ENCODE results near the gene ATP2C2.

ATP2C2 gene

DNA sequence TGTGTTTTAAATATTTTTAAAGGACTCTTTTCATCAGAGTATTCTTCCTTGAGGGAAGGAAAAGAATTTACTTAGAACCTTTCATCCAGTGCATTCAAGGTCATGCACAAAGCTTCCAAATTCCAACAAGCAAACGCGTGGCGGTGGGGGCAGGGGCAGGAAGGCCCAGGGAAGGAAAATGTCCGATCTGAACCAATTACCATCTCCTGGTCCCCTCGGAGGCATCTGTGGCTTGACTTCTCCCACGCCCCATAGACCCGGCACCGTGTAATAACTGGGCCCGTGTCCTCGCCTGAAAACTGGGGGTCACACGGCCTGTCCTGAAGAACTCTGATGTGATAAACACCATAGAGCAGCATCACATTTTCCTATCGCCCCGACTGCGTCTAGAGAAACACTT lies 117.8 kb downstream of the ATP2C2 start:
- no peak overlapping the region for H3K27ac ChIP-seq
- TF ChIP-seq, protein P1, sequence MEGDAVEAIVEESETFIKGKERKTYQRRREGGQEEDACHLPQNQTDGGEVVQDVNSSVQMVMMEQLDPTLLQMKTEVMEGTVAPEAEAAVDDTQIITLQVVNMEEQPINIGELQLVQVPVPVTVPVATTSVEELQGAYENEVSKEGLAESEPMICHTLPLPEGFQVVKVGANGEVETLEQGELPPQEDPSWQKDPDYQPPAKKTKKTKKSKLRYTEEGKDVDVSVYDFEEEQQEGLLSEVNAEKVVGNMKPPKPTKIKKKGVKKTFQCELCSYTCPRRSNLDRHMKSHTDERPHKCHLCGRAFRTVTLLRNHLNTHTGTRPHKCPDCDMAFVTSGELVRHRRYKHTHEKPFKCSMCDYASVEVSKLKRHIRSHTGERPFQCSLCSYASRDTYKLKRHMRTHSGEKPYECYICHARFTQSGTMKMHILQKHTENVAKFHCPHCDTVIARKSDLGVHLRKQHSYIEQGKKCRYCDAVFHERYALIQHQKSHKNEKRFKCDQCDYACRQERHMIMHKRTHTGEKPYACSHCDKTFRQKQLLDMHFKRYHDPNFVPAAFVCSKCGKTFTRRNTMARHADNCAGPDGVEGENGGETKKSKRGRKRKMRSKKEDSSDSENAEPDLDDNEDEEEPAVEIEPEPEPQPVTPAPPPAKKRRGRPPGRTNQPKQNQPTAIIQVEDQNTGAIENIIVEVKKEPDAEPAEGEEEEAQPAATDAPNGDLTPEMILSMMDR (conservative IDR thresholded peaks at IDR 0.05) = no peak
- no peak for TF ChIP-seq ZFX (IDR thresholded peaks at IDR 0.05)

GRCh38 chr16:84486551-84487235 lies 118.4 kb downstream of the ATP2C2 start:
- TF ChIP-seq ZFX (IDR thresholded peaks at IDR 0.05) = no peak
- TF ChIP-seq, protein P1 (conservative IDR thresholded peaks at IDR 0.05) = no peak
- H3K27ac ChIP-seq = no peak overlapping the region

- H3K27ac ChIP-seq = no peak overlapping the region
- TF ChIP-seq ZFX (IDR thresholded peaks at IDR 0.05) = no peak
These were observed 119.0 kb downstream of the ATP2C2 start for GRCh38 chr16:84487358-84487757.

DNA sequence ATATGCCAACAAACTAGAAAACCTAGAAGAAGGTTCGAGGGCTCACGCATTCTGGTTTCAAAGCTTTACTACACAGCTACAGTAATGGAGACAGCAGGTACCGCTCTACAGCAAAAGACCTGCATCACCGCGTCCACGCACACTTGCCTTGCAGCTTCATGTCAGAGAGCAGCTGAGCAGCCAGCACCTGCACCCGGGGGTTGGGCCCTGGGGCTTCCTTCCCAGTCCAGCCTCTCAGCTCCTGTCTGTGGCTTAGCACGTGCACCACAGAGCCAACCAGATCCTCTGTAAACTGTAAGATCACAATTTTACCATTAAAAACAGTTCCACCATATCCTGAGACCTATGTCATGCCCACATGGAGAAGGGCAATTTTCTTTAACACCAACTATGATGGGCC lies 120.8 kb downstream of the ATP2C2 start:
- TF ChIP-seq, protein P1 (conservative IDR thresholded peaks at IDR 0.05) = no peak
- TF ChIP-seq ZFX (IDR thresholded peaks at IDR 0.05) = no peak
- H3K27ac ChIP-seq = no peak overlapping the region

GRCh38 chr16:84495506-84495905 lies 127.2 kb downstream of the ATP2C2 start:
- H3K27ac ChIP-seq = no peak overlapping the region
- TF ChIP-seq ZFX (IDR thresholded peaks at IDR 0.05) = no peak
- TF ChIP-seq, protein P1 (conservative IDR thresholded peaks at IDR 0.05) = no peak

GRCh38 chr16:84496991-84497390 lies 128.7 kb downstream of the ATP2C2 start:
- TF ChIP-seq, protein P1 (conservative IDR thresholded peaks at IDR 0.05) = no peak
- TF ChIP-seq ZFX (IDR thresholded peaks at IDR 0.05) = no peak

GRCh38 chr16:84497418-84498222 lies 129.3 kb downstream of the ATP2C2 start:
- no peak for TF ChIP-seq ZFX (IDR thresholded peaks at IDR 0.05)
- TF ChIP-seq, protein P1 (conservative IDR thresholded peaks at IDR 0.05) = no peak
- no peak overlapping the region for H3K27ac ChIP-seq

More at GRCh38 chr16:84496991-84497390, 128.7 kb downstream of the ATP2C2 start:
- H3K27ac ChIP-seq = no peak overlapping the region

Measured in C4-2B (cell line).